ENCODE data around the gene ANKRD9.
A peak's percentile ranks its signal among the peaks of the same experiment; 100 is the strongest.
"Not testable (repeated sequence)": the region's sequence is repeated elsewhere in the genome, so short reads cannot be mapped to it uniquely, and the experiment has no call there.

ANKRD9 gene

DNA sequence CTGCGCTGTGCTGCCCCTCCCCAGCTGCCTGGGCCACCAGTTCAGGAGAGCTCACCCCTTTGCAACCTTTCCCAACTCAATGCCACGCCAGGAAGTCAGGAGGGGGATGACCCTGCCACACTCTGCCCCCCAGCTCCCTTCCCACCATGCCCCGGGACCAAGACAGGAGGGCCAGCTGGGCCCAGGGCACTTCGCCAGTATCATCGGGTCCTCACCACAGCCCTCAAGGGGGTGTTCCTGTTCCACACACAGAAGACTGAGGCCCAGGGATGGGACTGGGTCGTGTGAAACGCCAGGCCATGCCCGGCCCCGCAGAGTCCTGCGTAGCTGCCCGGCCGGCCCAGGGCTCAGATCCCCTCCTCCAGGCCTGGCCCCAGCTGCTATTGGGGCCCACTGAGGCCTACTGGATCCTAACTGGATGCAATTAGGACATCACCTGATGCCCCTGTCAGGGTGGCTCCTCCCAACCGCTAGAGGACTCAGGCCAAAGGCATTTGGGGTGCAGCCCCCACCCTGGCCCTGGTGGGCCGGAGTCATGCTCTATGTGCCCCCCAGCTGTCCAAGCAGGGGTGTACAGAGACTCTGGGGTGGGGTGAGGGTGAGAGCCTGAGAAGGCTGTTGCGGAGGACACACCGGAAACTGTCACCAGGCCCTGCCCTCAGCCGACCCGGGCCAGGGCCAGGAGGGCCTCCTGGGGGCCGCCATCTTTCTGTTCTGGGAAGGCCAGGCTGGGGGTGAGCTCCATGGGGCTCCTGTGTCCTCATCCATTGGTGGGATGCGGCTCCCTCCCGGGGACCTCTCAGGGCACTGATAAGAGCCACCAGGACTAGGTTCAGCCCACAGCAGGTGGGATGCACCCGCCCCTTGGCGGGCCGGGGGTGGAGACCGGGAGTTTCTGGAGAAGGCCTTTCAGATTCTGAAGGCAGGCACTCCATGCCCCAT, 29.3 kb upstream of the ANKRD9 start:
- DNase-seq (ENCODE audit: low read depth in 2 of 2): no peak

DNA sequence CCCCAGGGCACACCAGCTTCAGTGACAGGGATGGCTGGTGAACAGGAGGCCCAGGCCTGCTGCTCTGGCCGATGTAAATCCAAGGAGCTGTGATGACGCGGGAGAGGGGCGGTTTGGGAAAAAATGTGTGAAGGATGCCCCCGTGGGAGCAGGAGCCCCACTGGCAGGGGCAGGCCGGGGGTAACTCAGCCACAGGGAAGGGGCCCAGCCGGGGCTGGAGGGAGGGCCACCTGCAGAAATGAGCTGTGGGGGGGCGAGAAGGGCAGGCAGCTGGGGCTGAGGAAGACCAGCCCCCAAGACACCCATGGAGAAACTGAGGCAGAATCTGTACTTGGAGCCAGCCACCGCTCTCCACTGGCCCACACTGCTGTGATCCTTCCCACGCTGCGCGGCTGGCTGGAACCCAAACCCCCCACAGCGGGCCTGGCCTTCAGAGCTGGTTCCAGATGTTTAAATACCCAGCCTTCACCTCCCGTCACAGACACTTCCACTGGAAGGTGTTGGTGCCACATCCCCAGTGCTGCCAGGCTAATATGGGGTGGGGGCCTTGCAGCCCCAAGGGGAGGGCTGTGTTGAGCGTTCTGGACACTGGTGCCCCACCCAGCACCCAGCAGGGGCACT, 28.5 kb upstream of the ANKRD9 start:
- DNase-seq (ENCODE audit: low read depth in 2 of 2): no peak

DNA sequence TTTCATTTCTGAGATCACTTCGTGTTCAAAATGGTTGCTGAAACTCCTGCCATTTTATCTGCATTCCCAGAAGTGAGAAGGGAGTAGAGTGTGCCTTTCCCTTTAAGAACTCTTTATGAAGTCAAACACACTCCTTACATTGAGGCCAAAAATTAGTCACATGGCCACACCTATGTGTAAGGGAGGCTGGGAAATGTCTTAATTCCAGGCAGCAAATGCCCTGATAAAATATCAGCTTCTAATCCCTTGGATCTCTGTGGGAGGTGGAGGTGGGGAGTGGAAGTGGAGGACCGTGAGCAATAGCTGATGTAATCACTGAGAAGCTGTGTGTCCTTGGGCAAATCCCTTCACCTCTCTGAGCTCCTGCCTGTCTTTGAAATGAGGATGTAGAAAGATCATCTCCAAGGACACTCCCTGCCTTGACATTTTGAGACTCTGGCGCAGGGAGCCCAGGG, 22.7 kb upstream of the ANKRD9 start:
- DNase-seq (ENCODE audit: low read depth in 2 of 2): no peak

DNA sequence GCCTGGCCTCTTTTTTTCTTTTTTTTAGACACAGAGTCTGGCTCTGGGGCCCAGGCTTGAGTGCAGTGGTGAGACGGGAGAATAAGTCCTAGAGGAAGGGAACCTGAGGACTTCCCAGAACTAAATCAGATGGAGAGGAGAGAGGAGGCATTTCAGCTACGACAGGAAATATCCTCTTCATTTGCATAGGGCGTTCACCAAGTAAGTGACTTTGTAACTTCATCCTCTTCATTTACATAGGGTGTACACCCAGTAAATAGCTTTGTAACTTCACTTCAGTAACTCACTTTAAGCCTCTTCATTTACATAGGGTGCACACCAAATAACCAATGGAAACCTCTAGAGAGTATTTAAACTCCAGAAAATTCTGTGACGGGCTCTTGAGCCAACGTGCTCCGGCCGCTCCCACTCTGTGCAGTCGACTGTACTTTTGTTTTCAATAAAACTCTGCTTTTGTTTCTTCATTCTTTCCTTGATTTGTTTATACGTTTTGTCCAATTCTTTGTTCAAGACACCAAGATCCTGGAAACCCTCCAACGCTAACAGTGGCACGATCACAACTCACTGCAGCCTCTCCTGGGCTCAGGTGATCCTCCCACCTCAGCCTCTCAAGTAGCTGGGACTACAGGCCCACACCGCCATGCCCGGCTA, 21.4 kb upstream of the ANKRD9 start:
- DNase-seq (ENCODE audit: low read depth in 2 of 2): no peak

DNA sequence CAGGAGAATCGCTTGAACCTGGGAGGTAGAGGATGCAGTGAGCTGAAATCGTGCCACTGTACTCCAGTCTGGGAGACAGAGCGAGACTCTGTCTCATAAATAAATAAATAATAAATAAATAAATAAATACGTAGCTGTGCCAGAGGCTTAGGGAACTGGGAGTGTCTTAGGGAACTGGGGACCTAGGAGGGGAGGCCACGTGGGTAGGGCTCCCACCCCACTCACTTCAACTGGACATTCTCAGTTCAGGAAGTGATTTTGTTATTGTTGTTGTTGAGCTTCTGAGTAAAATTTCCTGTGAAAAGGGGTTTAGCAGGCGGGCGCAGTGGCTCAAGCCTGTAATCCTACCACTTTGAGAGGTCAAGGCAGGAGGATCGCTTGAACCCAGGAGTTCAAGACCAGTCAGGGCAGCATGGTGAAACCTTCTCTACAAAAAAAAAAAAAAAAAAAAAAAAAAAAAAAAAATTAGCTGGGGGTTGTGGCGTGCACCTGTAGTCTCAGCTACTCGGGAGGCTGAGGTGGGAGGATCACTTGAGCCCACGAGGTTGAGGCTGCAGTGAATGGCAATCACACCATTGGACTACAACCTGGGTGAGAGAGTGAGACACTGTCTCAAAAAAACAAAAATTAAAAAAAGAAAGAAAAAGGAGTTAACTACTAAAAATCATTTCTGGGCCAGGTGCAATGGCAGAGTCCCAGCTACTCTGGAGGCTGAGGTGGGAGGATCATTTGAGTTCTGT, 19.0 kb upstream of the ANKRD9 start:
- DNase-seq (ENCODE audit: low read depth in 2 of 2): no peak

DNA sequence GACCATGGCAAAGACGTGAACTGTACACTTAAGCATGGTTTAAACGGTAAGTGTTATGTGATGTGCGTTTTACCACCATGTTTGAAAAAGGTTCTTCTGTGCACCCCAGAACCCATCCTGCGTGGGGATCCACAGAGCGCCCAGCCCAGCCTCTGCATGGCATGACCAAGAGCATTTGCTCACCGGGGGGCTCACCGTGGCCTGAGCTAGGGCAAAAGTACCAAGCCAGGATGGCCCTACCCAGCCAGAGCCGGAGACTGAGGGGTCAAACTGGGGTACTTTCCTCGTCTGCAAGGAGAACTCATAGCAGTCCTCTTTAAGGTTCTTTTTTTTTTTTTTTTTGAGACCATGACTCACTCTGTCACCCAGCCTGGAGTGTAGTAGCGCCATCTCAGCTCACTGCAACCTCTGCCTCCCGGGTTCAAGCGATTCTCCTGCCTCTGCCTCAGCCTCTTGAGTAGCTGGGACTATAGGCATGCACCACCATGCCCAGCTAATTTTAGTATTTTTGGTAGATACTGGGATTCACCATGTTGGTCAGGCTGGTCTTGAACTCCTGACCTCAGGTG, 16.4 kb upstream of the ANKRD9 start:
- DNase-seq (ENCODE audit: low read depth in 2 of 2): no peak

DNA sequence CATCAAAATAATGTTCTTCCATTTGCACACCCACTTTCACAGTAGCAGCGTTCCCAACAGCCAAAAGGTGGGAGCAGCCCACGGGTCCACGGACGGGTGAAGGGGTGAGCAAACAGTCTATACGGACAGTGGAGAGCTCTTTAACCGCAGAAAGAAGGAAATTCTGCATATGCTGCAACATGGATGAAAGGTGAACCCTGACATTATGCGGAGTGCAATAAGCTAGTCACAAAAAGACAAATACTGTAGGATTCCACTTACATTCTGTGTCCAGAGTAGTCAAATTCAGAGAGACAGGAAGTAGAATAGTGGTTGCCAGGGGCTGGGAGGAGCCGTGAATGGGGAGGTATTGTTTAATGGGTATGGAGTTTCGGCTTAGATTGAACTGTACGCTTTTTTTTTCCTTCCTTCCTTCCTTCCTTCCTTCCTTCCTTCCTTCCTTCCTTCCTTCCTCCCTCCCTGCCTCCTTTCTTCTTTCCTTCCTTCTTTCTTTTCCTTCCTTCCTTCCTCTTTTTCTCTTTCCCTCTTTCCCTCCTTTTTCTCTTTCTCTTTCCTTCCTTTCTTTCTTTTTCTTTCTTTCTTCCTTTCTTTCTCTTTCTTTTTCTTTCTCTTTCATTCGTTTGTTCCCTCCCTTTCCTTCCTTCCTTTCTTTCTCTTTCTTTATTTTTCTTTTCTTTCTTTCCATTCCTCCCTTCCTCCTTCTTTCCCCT, 15.8 kb upstream of the ANKRD9 start:
- no peak for DNase-seq (ENCODE audit: low read depth in 2 of 2)

DNA sequence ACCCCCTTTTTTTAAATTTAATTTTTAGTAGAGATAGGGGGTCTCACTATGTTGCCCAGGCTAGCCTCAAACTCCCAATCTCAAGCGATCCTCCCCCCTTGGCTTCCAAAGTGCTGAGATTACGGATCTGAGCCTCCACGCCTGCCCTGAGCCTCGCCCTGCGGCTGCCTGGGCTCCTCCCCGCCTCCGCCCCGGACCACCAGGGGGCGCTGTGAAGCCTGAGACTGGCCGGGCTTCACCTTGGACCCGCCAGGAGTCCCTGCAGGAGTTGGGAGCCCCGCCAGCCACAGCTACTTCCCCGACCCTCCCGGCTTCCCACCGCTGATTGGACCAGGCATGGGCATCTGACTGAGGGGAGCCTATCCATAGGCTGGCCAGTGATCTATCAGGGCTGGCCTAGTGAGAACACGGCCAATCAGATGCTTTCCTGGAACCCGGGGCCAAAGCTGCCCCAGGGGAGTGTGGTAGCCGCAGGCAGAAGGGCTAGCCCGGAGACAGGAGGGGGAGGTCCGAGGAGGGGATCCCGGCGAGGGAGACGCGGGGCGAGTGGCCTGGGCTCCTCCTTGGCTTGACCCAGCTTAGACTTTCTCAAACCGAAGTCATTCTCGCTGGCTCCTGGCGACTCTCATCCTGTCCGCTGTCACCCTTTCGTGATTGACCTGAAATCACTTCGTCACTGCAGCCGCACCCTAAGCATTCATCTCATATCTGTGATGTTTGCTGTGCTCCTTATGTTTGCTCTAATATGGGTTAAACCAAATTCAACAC, 15.1 kb upstream of the ANKRD9 start:
- DNase-seq (ENCODE audit: low read depth in 2 of 2): peak; percentile 89 to 97

DNA sequence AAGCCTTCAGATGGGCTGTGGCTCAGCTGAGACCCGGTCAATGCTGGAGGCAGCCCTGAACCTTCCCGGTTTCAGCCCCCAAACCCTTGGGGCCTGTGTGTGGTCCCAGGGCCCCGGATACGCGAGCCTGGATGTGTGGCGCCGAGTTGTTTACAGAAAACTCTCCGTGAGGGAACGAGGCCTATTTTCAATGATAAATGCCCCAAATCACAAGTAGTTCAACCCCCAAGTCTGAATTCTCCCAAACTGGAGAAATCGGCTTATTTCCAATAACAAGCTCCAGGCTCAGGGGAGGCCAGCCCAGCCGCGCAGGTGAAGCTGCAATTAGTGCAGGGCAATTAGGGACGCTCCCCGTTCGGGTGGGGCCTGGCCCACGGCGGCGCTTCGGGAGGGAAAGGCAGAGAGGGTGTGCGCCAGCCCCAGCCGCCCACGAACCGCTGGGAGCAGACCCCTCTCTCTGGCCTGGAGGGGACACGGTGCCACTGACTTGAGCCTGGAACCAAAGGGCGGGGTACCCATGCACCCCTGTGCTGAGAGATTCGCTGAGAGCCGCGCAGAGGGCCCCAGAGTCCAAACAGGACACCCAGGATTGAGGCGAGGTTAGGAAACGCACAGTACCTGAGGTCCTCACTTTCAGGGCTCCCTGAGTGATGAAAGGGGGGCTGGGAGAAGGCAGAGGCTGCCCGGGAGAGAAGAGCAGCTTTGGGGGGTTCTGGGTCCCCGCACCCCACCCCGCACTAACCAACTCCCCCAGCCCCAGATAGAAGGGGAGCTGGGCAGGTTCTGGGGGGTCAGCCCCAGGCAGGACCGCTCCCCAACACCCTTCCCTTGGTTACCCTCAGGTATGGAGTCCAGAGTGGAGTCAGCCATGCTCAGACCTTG, 14.2 kb upstream of the ANKRD9 start:
- DNase-seq (ENCODE audit: low read depth in 2 of 2): no peak

DNA sequence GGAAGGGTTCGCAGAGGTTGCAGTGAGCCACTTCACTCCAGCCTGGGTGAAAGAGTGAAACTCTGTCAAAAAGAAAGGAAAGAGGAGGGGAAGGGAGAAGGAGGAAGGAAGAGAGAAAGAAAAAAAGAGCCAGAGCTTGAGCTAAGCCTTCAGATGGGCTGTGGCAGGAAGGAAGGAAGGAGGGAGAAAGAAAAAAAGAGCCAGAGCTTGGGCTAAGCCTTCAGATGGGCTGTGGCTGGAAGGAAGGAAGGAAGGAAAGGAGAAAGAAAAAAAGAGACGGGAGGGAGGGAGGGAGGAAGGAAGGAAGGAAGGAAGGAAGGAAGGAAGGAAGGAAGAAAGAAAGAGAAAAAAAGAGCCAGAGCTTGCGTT, 13.6 kb upstream of the ANKRD9 start:
- DNase-seq (ENCODE audit: low read depth in 2 of 2): no peak

DNA sequence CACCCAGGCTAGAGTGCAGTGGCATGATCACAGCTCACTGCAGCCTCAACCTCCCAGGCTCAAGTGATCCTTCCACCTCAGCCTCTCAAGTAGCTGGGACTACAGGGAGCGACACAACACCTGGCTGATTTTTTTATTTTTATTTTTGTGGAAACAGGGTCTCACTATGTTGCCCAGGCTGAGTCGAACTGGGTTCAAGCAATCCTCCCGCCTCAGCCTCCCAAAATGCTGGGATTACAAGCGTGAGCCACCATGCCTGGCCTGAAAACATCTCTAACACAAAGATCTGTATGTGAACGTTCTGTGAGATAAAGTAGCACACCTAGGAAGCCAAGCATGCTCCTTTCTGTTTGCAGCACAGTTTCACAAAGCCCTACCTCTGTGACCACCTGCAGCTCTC, 10.1 kb upstream of the ANKRD9 start:
- DNase-seq (ENCODE audit: low read depth in 2 of 2): not testable (repeated sequence)

DNA sequence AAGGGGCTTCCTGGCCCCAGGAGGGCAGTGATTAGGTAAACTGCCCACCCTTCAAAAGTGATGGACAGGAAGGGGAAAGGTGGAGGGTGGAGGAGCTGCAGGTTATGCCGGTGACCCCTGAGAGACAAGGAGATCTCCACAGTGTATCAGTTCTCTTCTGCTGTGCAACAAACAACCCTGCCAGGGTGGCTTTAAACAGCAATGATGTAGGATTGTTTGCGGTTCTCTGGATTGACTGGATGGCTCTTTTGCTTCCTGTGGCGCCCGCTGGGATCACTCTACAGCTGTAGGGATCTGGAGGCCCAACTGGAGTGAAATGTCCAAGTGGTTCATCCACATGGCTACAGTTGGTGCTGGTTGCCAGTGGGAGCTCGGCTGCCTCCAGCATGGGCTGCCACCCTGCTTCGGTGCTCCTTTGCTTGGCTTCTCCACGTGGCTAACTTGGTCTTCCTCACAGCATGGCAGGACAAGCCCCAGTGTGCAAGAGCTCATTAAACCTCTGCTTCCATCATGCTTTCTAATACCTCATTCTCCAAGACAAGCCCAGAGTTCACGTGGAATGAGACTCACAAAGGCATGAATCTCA, 8.6 kb upstream of the ANKRD9 start:
- no peak for DNase-seq (ENCODE audit: low read depth in 2 of 2)

DNA sequence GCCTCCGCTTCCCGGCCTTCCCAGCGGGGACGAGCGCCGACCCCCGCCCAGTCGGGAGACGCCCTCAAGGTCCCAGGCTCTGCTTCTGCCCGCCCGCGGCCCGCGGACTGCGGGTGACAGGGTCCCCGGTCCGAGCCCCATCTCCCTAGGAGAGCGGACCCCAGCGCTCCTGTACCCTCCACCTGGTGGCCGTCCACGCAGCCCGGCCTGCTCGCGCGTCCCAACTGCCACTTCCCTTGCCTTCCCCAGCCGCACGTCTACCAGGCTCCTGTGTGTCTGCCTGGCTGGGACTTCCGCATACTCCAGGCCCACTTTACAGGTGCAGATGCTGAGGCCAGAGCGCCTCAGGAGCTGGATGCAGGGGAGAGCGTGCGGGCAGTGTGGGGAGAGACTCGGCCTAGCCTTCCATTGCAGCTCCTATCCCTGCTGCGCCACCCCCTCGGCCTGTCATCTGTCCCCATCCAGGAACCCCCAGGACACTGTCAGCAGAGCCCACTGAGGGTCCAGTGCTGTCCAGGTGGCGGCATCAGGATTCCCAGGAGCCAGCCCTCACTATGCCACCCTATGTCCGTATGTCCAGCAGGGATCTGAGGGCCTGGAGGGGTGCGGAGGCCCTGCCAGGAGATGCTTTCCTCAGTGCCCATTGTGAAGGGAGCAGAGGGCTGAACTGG, 8.0 kb upstream of the ANKRD9 start:
- DNase-seq (ENCODE audit: low read depth in 2 of 2): no peak

DNA sequence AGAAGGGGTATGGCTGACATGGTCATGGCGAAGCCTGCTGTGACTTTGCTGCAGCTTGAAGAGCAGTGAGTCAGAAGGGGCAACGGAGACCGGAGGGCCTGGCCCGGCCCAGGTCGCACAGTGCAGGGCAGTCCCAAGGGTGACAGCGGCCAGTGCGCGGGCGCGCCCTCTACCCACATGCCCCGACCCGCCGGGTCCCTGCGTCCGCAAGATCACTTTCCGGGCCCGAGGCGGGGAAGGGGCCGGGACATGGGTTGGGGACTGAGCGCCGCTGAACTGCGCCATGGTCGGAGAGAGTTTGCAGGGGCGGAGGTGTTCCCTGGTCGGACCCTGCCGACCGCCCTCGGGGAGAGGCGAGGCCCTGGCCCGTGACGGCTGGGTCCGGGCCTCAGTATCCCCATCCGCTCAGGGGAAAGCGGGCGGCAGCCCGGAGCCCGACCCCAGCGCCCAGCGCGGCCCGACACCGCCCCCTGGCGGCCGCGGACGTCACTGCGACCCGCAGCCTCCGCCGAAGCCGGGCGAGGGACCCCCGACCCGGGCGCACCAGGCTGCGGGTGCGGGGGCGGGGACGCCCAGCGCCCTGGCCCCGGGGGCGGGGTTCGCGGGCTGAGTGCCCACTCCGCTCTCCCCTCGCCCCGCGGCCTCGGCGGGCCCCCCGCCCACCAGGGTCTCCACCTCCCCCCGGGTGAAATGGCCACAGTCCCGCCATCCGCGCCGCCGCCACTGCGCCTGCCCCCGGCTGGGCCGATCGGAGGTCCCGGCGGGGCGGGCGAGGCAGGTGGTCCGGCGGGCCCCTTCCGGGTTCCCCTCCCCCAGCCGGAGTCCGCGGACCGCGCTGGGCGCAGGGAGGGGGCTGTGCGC, 7.2 kb upstream of the ANKRD9 start:
- DNase-seq (ENCODE audit: low read depth in 2 of 2): peak in 1 of 2 experiments; percentile 47

DNA sequence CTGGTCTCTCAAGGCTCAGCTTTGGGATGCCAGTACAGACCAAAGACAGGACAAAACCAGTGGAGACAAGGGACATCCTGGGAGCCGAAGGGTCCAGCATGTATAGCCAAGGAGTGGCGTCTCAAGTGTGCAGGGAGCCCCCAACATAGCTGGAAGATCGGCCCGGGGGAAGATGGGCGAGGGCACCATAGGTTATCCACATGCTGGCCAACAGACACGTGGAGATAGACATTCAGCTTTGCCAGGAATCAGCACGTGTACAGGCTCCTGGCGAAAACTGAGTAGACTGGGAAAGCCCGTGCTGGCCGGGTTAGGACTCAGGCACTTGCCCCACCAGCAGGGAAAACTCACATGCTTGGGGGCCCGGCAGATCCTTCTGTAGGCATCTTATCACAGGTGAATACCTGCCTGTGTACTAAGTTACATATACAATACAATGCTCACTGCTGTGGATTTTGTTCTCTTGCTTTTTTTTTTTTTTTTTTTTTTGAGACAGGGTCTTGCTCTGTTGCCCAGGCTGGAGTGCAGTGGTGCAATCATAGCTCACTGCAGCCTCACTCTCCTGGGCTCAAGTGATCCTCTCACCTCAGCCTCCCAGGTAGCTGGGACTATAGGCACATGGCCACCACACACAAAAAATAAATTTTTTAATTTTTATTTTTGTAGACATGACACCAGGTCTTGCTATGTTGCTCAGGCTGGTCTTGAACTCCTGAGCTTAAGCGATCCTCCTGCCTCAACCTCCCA, 5.6 kb upstream of the ANKRD9 start:
- no peak for DNase-seq (ENCODE audit: low read depth in 2 of 2)

DNA sequence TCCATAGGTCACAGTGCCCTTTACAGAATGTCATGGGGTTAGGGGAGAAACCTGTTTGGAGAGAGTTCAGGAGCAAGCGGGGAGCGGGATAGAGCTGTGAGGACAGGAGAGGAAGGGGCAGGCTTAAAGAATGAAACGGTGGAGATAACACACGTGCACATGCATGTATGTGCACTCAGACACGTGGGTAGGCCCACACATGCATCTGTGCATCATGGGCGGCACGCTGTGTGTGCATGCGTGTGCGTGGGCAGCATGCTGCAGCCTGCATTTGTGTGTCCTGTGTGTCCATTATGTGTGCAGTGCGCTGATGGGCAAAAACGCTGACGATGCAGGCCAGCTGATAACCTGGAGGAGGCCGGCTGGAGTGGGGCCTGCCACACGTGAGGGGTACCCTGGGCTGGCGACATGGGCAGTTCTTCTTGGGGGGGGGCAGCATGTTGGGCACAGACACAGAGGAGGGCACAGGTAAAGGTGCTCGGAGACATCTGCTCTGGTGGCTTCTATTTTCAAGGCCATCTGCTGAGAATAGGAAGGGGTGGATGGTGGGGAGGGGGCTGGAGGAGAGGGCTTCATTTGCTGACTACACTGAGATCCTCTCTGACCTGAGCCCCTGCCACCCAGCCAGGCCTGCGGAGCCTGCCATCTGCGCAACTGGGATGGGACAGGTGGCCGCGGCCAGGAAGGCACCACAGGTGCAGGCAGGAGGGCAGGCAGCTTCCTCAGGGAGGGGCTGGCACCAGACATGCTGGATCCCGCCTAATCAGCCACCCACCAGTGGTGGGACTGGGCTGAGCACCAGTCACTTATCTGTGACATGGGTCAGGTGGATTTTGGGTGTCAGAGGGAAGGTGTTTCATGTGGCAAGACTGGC, 4.6 kb upstream of the ANKRD9 start:
- no peak for DNase-seq (ENCODE audit: low read depth in 2 of 2)

All from stimulated activated CD4-positive, alpha-beta T cell treated with anti-CD3 and anti-CD28 coated beads, Interleukin-12 subunit alpha, Interleukin-12 subunit beta, amount 100 ng/mL, for 24 hours (primary cell).